Pancreas (tissue), 10 donors: ENCODE results near the gene NARF. TPM values are rescaled to one million over a fixed set of nuclear protein-coding genes. Genes with fewer than 3 reads are reported as not detected.

Experiments used
- ATAC-seq, 4 donors: fragments of 200-7000 bp; cut with Tn5 transposase; one replicate each; pipeline versions ENCODE4 v1.8.0 to v1.9.1; 2020; ENCODE audit warnings: mild to moderate bottlenecking in 4 of 4, moderate library complexity in 4 of 4
- DNase-seq, 6 donors: peaks; one replicate each; pipeline ENCODE4 v3.0.0-alpha.2; 2020
- FAIRE-seq: peaks from 2 replicates; lab custom pipeline; 2012; peaks lifted over from hg19 to GRCh38; lab: Jason Lieb, UNC
- H3K27ac ChIP-seq, 4 donors: fragments of 200-600 bp; sonication (generic); 1 replicate in 3 of 4; 2 replicates in 1 of 4; pipeline versions ENCODE4 v1.5.0 to v1.8.0; 2020
- H3K27me3 ChIP-seq, 4 donors: fragments of 200-600 bp; one replicate each; pipeline ENCODE4 v1.8.0; 2021
- H3K36me3 ChIP-seq, 3 donors: fragments of 200-600 bp; sonication (generic) in 1 of 3; one replicate each; pipeline versions ENCODE4 v1.5.0 to v1.8.0; 2020 to 2021
- H3K4me1 ChIP-seq, 3 donors: fragments of 200-600 bp; one replicate each; pipeline ENCODE4 v1.8.0; 2021
- H3K4me3 ChIP-seq, 4 donors: fragments of 200-600 bp; sonication (generic) in 2 of 4; one replicate each; pipeline versions ENCODE4 v1.5.0 to v1.8.0; 2020 to 2021
- H3K9me3 ChIP-seq, 4 donors: fragments of 200-600 bp; one replicate each; pipeline ENCODE4 v1.8.0; 2021
- CTCF ChIP-seq, 4 donors: fragments of 200-600 bp; sonication (generic) in 3 of 4; IDR thresholded peaks; one replicate each; pipeline versions ENCODE4 v1.5.0 to v1.8.0; 2021; ENCODE audit warnings: antibody characterized with exemption in 4 of 4
- WGBS, 2 donors: extraction: QIAGEN DNeasy Blood & Tissue Kit; methylation state at CpG; one replicate each; pipeline ENCODE4 v1.1.7; 2013; 5-methylcytosine and 5-hydroxymethylcytosine counted together
- intact Hi-C, 3 donors: fragments of 100-400 bp; cut with DNase I; formaldehyde crosslinking; loops; one replicate each; pipeline versions ENCODE4 v1.11.1 to v1.14.2; 2022
- polyA plus RNA-seq, 2 donors: library from polyadenylated mRNA; stranded (reverse); fragments of 200-250 nt; gene quantifications; one replicate each; pipeline ENCODE4 v1.2.3, GENCODE V29; 2013
- total RNA-seq, 6 donors: library from RNA; stranded (reverse); fragmentation: NEBNext Ultra II Directional in 4 of 6; extraction: Animal tissue kit (Norgen Biotek cat#: 25700) in 4 of 6; gene quantifications; one replicate each; pipeline versions ENCODE4 v1.2.1 to v1.2.4, GENCODE V29; 2021 to 2023
- donor health status: healthy with polysubstance abuse.
- donor health status: DM: no; HTN: no; CAD: no; lungs with moderate emphysema.
- donor health status: DM: no; HTN: no; CAD: no.
- donor health status: control.
- donor health status: control.
- donor health status: Bipolar disorder and iron deficiency.
- donor health status: DM: yes; HTN: yes; CAD: no.
- donor health status: DM: no; HTN: no; CAD: no.
- donor health status: DM: no; HTN: no; CAD: no.
- donor health status: DM: yes; HTN: yes; CAD: no.

Gene NARF
- total and polyA plus RNA-seq, 8 donors, result 21.3 to 96.9 (median 34.1) TPM

- Histone ChIP-seq H3K27ac (no peak overlapping the region), H3K4me1 (peaks cover 0 to 13% (median 4%) of the 10 kb centered on the region in 3 donors), H3K9me3 (no peaks in the 10 kb centered on the region), H3K36me3 (peaks cover 0 to 3% (median 2%) of the 10 kb centered on the region in 3 donors), H3K4me3 (no peak overlapping the region), H3K27me3 (no peaks in the 10 kb centered on the region)
- DNase-seq (peak in 2 of 6 donors; percentile 38 to 64), ATAC-seq (no peak), FAIRE-seq (no peak)
- 80 to 82% methylated on average over 28 of the region's 28 CpGs for WGBS, 2 donors
- intact Hi-C loops, result no loop called here
- TF ChIP-seq CTCF (IDR thresholded peaks at IDR 0.05), result no peak
Measured at GRCh38 chr17:82442643-82443464, 15.7 kb upstream of the NARF start.

GRCh38 chr17:82443465-82444283 lies 14.9 kb upstream of the NARF start:
- peaks cover 0 to 13% (median 4%) of the 10 kb centered on the region in 3 donors for H3K4me1 ChIP-seq
- 46 to 60% methylated on average over 26 to 38 of the region's 40 CpGs for WGBS, 2 donors

GRCh38 chr17:82444284-82444893 lies 14.2 kb upstream of the NARF start:
- ATAC-seq (peak in 2 of 4 donors; percentile 1 to 5), DNase-seq (peak in 1 of 6 donors; percentile 78), FAIRE-seq (no peak)
- no peaks in the 10 kb centered on the region for H3K27me3 ChIP-seq
- intact Hi-C loops, result no loop called here
- H3K36me3 ChIP-seq, result peaks cover 0 to 3% (median 2%) of the 10 kb centered on the region in 3 donors
- TF ChIP-seq CTCF (IDR thresholded peaks at IDR 0.05), result no peak
- no peaks in the 10 kb centered on the region for H3K9me3 ChIP-seq
- 90 to 93% methylated on average over 32 to 35 of the region's 35 CpGs for WGBS, 2 donors
- H3K4me3 ChIP-seq, result no peak overlapping the region
- peaks cover 0 to 19% (median 8%) of the 10 kb centered on the region in 3 donors for H3K4me1 ChIP-seq
- H3K27ac ChIP-seq, result no peak overlapping the region

More at GRCh38 chr17:82443465-82444283, 14.9 kb upstream of the NARF start:
- Histone ChIP-seq H3K27me3 (no peaks in the 10 kb centered on the region), H3K36me3 (peaks cover 0 to 3% (median 2%) of the 10 kb centered on the region in 3 donors), H3K9me3 (no peaks in the 10 kb centered on the region), H3K4me3 (no peak overlapping the region), H3K27ac (no peak overlapping the region)
- intact Hi-C loops, result no loop called here
- FAIRE-seq (no peak), DNase-seq (peak in 5 of 6 donors; percentile 82 to 94 (median 88)), ATAC-seq (peak; percentile 62 to 78 (median 72))
- TF ChIP-seq CTCF (IDR thresholded peaks at IDR 0.05), result no peak

- intact Hi-C loops, result no loop called here
- FAIRE-seq (no peak), ATAC-seq (peak in 3 of 4 donors; percentile 5 to 52 (median 9)), DNase-seq (peak in 4 of 6 donors; percentile 40 to 83 (median 56))
- H3K9me3 ChIP-seq, result no peaks in the 10 kb centered on the region
- H3K27ac ChIP-seq, result peak overlapping the region in 1 of 4 donors; percentile 28
- H3K36me3 ChIP-seq, result peaks cover 0 to 3% (median 2%) of the 10 kb centered on the region in 3 donors
- 41 to 53% methylated on average over 18 to 19 of the region's 19 CpGs for WGBS, 2 donors
- TF ChIP-seq CTCF (IDR thresholded peaks at IDR 0.05), result no peak
- peaks cover 0 to 22% (median 14%) of the 10 kb centered on the region in 3 donors for H3K4me1 ChIP-seq
- no peaks in the 10 kb centered on the region for H3K27me3 ChIP-seq
- no peak overlapping the region for H3K4me3 ChIP-seq
Measured at GRCh38 chr17:82444941-82445521, 13.5 kb upstream of the NARF start.
